ENCODE data around the gene NEGR1.

DNA sequence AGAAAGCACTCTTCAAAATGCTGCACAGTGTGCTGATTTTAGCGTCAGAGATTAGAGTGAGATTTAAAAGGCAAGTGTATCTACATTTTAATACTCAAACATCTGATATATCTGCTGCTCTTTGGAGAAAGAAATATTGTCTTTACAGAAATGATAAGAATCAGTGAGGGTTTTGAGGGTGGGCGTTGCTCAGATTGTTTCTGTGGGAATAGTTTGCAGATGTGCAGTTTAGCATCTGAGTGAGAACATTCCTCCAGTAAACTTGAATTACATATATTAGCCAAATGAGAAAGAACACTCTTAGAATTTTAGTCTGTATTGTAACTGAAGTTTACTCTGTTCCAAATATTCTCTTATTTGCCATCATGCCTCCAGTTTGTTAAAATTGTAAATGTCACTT is 549.2 kb downstream of the NEGR1 start:
- TF ChIP-seq, protein P1, sequence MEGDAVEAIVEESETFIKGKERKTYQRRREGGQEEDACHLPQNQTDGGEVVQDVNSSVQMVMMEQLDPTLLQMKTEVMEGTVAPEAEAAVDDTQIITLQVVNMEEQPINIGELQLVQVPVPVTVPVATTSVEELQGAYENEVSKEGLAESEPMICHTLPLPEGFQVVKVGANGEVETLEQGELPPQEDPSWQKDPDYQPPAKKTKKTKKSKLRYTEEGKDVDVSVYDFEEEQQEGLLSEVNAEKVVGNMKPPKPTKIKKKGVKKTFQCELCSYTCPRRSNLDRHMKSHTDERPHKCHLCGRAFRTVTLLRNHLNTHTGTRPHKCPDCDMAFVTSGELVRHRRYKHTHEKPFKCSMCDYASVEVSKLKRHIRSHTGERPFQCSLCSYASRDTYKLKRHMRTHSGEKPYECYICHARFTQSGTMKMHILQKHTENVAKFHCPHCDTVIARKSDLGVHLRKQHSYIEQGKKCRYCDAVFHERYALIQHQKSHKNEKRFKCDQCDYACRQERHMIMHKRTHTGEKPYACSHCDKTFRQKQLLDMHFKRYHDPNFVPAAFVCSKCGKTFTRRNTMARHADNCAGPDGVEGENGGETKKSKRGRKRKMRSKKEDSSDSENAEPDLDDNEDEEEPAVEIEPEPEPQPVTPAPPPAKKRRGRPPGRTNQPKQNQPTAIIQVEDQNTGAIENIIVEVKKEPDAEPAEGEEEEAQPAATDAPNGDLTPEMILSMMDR (IDR thresholded peaks at IDR 0.05; ENCODE audit: low read depth, low read length, missing input control): no peak
- TF ChIP-seq, protein P2, sequence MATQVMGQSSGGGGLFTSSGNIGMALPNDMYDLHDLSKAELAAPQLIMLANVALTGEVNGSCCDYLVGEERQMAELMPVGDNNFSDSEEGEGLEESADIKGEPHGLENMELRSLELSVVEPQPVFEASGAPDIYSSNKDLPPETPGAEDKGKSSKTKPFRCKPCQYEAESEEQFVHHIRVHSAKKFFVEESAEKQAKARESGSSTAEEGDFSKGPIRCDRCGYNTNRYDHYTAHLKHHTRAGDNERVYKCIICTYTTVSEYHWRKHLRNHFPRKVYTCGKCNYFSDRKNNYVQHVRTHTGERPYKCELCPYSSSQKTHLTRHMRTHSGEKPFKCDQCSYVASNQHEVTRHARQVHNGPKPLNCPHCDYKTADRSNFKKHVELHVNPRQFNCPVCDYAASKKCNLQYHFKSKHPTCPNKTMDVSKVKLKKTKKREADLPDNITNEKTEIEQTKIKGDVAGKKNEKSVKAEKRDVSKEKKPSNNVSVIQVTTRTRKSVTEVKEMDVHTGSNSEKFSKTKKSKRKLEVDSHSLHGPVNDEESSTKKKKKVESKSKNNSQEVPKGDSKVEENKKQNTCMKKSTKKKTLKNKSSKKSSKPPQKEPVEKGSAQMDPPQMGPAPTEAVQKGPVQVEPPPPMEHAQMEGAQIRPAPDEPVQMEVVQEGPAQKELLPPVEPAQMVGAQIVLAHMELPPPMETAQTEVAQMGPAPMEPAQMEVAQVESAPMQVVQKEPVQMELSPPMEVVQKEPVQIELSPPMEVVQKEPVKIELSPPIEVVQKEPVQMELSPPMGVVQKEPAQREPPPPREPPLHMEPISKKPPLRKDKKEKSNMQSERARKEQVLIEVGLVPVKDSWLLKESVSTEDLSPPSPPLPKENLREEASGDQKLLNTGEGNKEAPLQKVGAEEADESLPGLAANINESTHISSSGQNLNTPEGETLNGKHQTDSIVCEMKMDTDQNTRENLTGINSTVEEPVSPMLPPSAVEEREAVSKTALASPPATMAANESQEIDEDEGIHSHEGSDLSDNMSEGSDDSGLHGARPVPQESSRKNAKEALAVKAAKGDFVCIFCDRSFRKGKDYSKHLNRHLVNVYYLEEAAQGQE (IDR thresholded peaks at IDR 0.05): no peak
- TF ChIP-seq JUND (IDR thresholded peaks at IDR 0.05) (no peak), GABPA (IDR thresholded peaks at IDR 0.05 in 1 of 2, conservative IDR thresholded peaks at IDR 0.05 in 1 of 2) (no peak), FOXA1 (IDR thresholded peaks at IDR 0.05) (no peak), SP1 (IDR thresholded peaks at IDR 0.05) (no peak), EGR1 (IDR thresholded peaks at IDR 0.05; ENCODE audit: low read depth in 2 of 2) (no peak)
- TF ChIP-seq, protein P3, sequence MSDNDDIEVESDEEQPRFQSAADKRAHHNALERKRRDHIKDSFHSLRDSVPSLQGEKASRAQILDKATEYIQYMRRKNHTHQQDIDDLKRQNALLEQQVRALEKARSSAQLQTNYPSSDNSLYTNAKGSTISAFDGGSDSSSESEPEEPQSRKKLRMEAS (IDR thresholded peaks at IDR 0.05): no peak
